ENCODE results near the gene PALB2. TPM values are rescaled to one million over a fixed set of nuclear protein-coding genes. Genes with fewer than 3 reads are reported as not detected.
A peak's percentile ranks its signal among the peaks of the same experiment; 100 is the strongest.

PALB2 gene
- total RNA-seq, 1 donor from 2014 or later = 12.7 TPM

DNA sequence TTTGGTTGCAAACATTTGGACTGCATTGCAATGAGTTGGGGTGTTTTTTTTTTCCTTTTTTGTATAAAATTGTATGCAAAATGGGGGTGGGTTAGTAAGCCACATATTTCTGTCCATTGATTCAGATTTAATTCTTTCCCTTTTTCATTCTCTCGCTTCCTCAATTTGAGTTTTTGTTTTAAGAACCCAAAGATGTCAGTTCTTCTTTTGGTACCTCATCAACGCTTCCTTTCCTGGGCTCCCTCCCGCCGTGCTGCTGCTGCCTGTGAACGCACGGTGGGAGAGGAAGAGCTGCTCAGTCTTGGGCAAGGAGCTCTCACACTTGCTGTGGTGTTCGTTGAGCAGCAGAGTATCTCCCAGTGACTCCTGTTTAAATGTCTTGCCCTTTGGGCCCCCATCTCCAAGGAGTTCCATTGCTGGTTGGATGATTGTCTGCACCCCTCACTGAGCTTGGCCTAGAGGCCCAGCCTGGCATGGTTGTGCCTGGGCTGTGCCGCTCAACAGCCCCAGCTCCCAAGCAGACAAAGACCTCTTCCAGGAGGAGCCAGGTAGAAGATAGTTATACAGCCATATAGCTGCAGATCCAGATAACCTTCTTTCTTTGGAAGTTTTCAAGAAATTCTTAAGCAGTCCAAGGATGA, 70.0 kb downstream of the PALB2 start:
- Histone ChIP-seq H3K4me1 (no peaks in the 10 kb centered on the region), H3K36me3 (peaks cover 92% of the 10 kb centered on the region), H3K27ac (no peak overlapping the region), H3K4me3 (no peak overlapping the region), H3K27me3 (ENCODE audit: low read depth) (no peaks in the 10 kb centered on the region), H3K9me3 (no peaks in the 10 kb centered on the region)
- no peak for TF ChIP-seq CTCF (IDR thresholded peaks at IDR 0.05)
- DNase-seq (peak; percentile 51), ATAC-seq (peak; percentile 29 to 72)
- intact Hi-C loops (cut with DNase I) = no loop called here

DNA sequence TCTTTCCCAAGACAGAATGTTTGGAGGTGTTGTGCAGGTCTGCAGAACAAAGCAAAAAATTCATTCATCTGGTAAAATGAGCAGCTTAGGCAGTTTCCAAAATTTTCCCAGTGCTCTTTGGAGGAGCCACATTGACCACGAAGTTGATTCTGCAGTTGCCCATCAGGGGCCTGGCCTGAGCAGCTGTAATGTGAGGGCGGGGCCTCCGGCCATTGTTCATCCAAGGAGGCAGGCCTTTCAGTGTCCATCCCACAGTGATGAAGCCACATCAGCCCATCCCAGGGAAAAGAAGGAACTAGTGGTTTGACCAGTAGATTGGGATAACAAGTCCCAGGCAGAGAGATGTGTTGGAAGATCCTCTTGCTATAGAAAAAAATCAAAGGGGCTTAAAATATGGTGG, 73.5 kb downstream of the PALB2 start:
- Histone ChIP-seq H3K36me3 (peaks cover 100% of the 10 kb centered on the region), H3K27me3 (ENCODE audit: low read depth) (no peaks in the 10 kb centered on the region), H3K4me3 (no peak overlapping the region), H3K27ac (no peak overlapping the region), H3K4me1 (no peaks in the 10 kb centered on the region), H3K9me3 (no peaks in the 10 kb centered on the region)
- intact Hi-C loops (cut with DNase I) = no loop called here
- TF ChIP-seq CTCF (IDR thresholded peaks at IDR 0.05) = no peak
- no peak for ATAC-seq
- no peak for DNase-seq

- no peaks in the 10 kb centered on the region for H3K4me1 ChIP-seq
- no peaks in the 10 kb centered on the region for H3K9me3 ChIP-seq
- H3K27me3 ChIP-seq (ENCODE audit: low read depth) = no peaks in the 10 kb centered on the region
- no peak for TF ChIP-seq CTCF (IDR thresholded peaks at IDR 0.05)
- peaks cover 100% of the 10 kb centered on the region for H3K36me3 ChIP-seq
- DNase-seq = no peak
- intact Hi-C loops (cut with DNase I) = no loop called here
- ATAC-seq = no peak
- H3K27ac ChIP-seq = no peak overlapping the region
- H3K4me3 ChIP-seq = no peak overlapping the region
Measured at GRCh38 chr16:23566724-23567123, 74.4 kb downstream of the PALB2 start.

GRCh38 chr16:23564575-23565363, 76.3 kb downstream of the PALB2 start:
- peaks cover 100% of the 10 kb centered on the region for H3K36me3 ChIP-seq
- H3K4me1 ChIP-seq = peaks cover 3% of the 10 kb centered on the region
- intact Hi-C loops (cut with DNase I) = no loop called here
- H3K9me3 ChIP-seq = no peaks in the 10 kb centered on the region
- no peak overlapping the region for H3K4me3 ChIP-seq
- TF ChIP-seq CTCF (IDR thresholded peaks at IDR 0.05) = no peak
- no peak for ATAC-seq
- no peaks in the 10 kb centered on the region for H3K27me3 ChIP-seq (ENCODE audit: low read depth)
- no peak overlapping the region for H3K27ac ChIP-seq
- peak; percentile 20 for DNase-seq

- DNase-seq (no peak), ATAC-seq (no peak)
- intact Hi-C loops (cut with DNase I) = no loop called here
- no peak for TF ChIP-seq CTCF (IDR thresholded peaks at IDR 0.05)
- peaks cover 92% of the 10 kb centered on the region for H3K36me3 ChIP-seq
- H3K27ac ChIP-seq = no peak overlapping the region
- H3K27me3 ChIP-seq (ENCODE audit: low read depth) = no peaks in the 10 kb centered on the region
- H3K4me1 ChIP-seq = peaks cover 16% of the 10 kb centered on the region
- no peak overlapping the region for H3K4me3 ChIP-seq
- H3K9me3 ChIP-seq = no peaks in the 10 kb centered on the region
Measured at GRCh38 chr16:23563186-23563585, 77.9 kb downstream of the PALB2 start.

Data from lower lobe of right lung (tissue), 2 donors.